ENCODE measurements around the gene ATP6V1C2. TPM values are rescaled to one million over a fixed set of nuclear protein-coding genes. Genes with fewer than 3 reads are reported as not detected.

The ATP6V1C2 gene
- total RNA-seq, 1 donor from 2014 or later = 0.11 TPM

- H3K4me3 Mint-ChIP-seq = no peak overlapping the region
- no peak overlapping the region for H3K4me2 ChIP-seq
- no peaks in the 10 kb centered on the region for H3K36me3 ChIP-seq
- H3K4me3 ChIP-seq = no peak overlapping the region
- peaks cover 5% of the 10 kb centered on the region for H3K4me1 Mint-ChIP-seq
- no peak overlapping the region for H3K27ac Mint-ChIP-seq
- H3K36me3 Mint-ChIP-seq = no peaks in the 10 kb centered on the region
- H3K9ac ChIP-seq = no peak overlapping the region
- H3K27me3 ChIP-seq = no peaks in the 10 kb centered on the region
- no peaks in the 10 kb centered on the region for H3K9me3 Mint-ChIP-seq
- no peaks in the 10 kb centered on the region for H3K4me1 ChIP-seq
- no peaks in the 10 kb centered on the region for H4K20me1 ChIP-seq (ENCODE audit: low read depth)
- TF ChIP-seq EZH2 (IDR thresholded peaks at IDR 0.05) (no peak), CTCF (IDR thresholded peaks at IDR 0.05) (no peak), EZH2phosphoT487 (IDR thresholded peaks at IDR 0.05) (no peak)
- H3F3A ChIP-seq (ENCODE audit: low read depth) = peaks cover 6% of the 10 kb centered on the region
- DNase-seq (ENCODE audit: low spot score) = no peak
- no peaks in the 10 kb centered on the region for H3K9me3 ChIP-seq (ENCODE audit: low read depth)
- H3K79me2 ChIP-seq (ENCODE audit: low read depth) = no peaks in the 10 kb centered on the region
- H3K27ac ChIP-seq = no peak overlapping the region
- peaks cover 6% of the 10 kb centered on the region for H3K27me3 Mint-ChIP-seq (ENCODE audit: insufficient read depth, low read depth)
- no peak overlapping the region for H2AFZ ChIP-seq (replicated peaks)
Observed at GRCh38 chr2:10819714-10820314, 98.4 kb downstream of the ATP6V1C2 start.

GRCh38 chr2:10820562-10820961, 99.1 kb downstream of the ATP6V1C2 start:
- Histone ChIP-seq H3K79me2 (ENCODE audit: low read depth) (no peaks in the 10 kb centered on the region), H3K27me3 (peaks cover 1% of the 10 kb centered on the region), H3K27ac (no peak overlapping the region), H3K36me3 (no peaks in the 10 kb centered on the region), H3K4me1 (no peaks in the 10 kb centered on the region), H3K9me3 (ENCODE audit: low read depth) (no peaks in the 10 kb centered on the region), H3K9ac (no peak overlapping the region), H3K4me3 (no peak overlapping the region), H3F3A (ENCODE audit: low read depth) (peaks cover 6% of the 10 kb centered on the region), H3K4me2 (no peak overlapping the region), H2AFZ (replicated peaks) (no peak overlapping the region), H4K20me1 (ENCODE audit: low read depth) (no peaks in the 10 kb centered on the region)
- Mint-ChIP-seq H3K36me3 (no peaks in the 10 kb centered on the region), H3K9me3 (no peaks in the 10 kb centered on the region), H3K27ac (no peak overlapping the region), H3K4me1 (peaks cover 2% of the 10 kb centered on the region), H3K4me3 (no peak overlapping the region), H3K27me3 (ENCODE audit: insufficient read depth, low read depth) (peaks cover 4% of the 10 kb centered on the region)
- TF ChIP-seq CTCF (IDR thresholded peaks at IDR 0.05) = no peak
- TF ChIP-seq EZH2phosphoT487 (IDR thresholded peaks at IDR 0.05) = no peak
- TF ChIP-seq EZH2 (IDR thresholded peaks at IDR 0.05) = no peak
- no peak for DNase-seq (ENCODE audit: low spot score)

- H3F3A ChIP-seq (ENCODE audit: low read depth) = peaks cover 6% of the 10 kb centered on the region
- no peak overlapping the region for H2AFZ ChIP-seq (replicated peaks)
- H3K4me1 Mint-ChIP-seq = no peaks in the 10 kb centered on the region
- H3K27me3 Mint-ChIP-seq (ENCODE audit: insufficient read depth, low read depth) = peaks cover 4% of the 10 kb centered on the region
- no peak overlapping the region for H3K9ac ChIP-seq
- no peaks in the 10 kb centered on the region for H3K79me2 ChIP-seq (ENCODE audit: low read depth)
- no peaks in the 10 kb centered on the region for H3K36me3 ChIP-seq
- H3K27ac Mint-ChIP-seq = no peak overlapping the region
- H3K4me1 ChIP-seq = no peaks in the 10 kb centered on the region
- no peak overlapping the region for H3K27ac ChIP-seq
- no peak overlapping the region for H3K4me3 ChIP-seq
- no peaks in the 10 kb centered on the region for H3K36me3 Mint-ChIP-seq
- TF ChIP-seq EZH2 (IDR thresholded peaks at IDR 0.05) = no peak
- TF ChIP-seq EZH2phosphoT487 (IDR thresholded peaks at IDR 0.05) = no peak
- TF ChIP-seq CTCF (IDR thresholded peaks at IDR 0.05) = no peak
- H3K9me3 Mint-ChIP-seq = no peaks in the 10 kb centered on the region
- DNase-seq (ENCODE audit: low spot score) = no peak
- no peaks in the 10 kb centered on the region for H4K20me1 ChIP-seq (ENCODE audit: low read depth)
- H3K4me3 Mint-ChIP-seq = no peak overlapping the region
- no peak overlapping the region for H3K4me2 ChIP-seq
- H3K27me3 ChIP-seq = peaks cover 5% of the 10 kb centered on the region
- H3K9me3 ChIP-seq (ENCODE audit: low read depth) = no peaks in the 10 kb centered on the region
Observed at GRCh38 chr2:10820978-10821695, 99.7 kb downstream of the ATP6V1C2 start.

Measured in neural progenitor cell (in vitro differentiated cells).